Esophagus muscularis mucosa (tissue), 4 donors: ENCODE data around the gene FAM234A.

ENCODE experiments used
- EP300 ChIP-seq: sonication (generic); formaldehyde crosslinking; IDR thresholded peaks from one replicate; pipeline ENCODE4 v1.6.1; 2017; ENCODE audit warnings: antibody characterized with exemption
- POLR2A ChIP-seq: fragments of 450-650 bp; IDR thresholded peaks from one replicate; pipeline ENCODE4 v1.6.1; 2017; ENCODE audit warnings: antibody characterized with exemption, moderate library complexity, mild to moderate bottlenecking, low read depth
- POLR2AphosphoS5 ChIP-seq, 2 donors: sonication (generic); formaldehyde crosslinking; IDR thresholded peaks; one replicate each; pipeline ENCODE4 v1.6.1; 2017; ENCODE audit warnings: antibody characterized with exemption in 2 of 2
- TF ChIP-seq, protein P1 (sequence below), 3 experiments: fragments of 200-600 bp in 2 of 3; fragments of 450-650 bp in 1 of 3; sonication (generic) in 2 of 3; IDR thresholded peaks; one replicate each; pipeline ENCODE4 v1.5.1; 2017 to 2019; ENCODE audit warnings: antibody characterized with exemption in 3 of 3, mild to moderate bottlenecking in 2 of 3, moderate library complexity in 1 of 3

DNA sequence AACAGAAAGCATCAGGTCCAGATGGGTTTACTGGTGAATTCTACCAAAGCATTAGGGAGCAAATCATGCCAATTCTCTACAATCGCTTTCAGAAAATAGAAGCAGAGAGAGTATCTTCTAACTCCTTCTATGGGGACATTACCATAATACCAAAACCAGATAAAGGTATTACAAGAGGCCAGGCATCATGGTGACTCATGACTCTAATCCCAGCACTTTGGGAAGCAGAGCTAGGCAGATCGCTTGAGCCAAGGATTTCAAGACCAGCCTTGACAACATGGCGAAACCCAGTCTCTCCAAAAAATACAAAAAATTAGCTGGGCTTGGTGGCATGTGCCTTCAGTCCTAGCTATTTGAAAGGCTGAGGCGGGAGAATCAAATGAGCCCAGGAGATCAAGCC, 31.4 kb upstream of the FAM234A start:
- TF ChIP-seq, protein P1, sequence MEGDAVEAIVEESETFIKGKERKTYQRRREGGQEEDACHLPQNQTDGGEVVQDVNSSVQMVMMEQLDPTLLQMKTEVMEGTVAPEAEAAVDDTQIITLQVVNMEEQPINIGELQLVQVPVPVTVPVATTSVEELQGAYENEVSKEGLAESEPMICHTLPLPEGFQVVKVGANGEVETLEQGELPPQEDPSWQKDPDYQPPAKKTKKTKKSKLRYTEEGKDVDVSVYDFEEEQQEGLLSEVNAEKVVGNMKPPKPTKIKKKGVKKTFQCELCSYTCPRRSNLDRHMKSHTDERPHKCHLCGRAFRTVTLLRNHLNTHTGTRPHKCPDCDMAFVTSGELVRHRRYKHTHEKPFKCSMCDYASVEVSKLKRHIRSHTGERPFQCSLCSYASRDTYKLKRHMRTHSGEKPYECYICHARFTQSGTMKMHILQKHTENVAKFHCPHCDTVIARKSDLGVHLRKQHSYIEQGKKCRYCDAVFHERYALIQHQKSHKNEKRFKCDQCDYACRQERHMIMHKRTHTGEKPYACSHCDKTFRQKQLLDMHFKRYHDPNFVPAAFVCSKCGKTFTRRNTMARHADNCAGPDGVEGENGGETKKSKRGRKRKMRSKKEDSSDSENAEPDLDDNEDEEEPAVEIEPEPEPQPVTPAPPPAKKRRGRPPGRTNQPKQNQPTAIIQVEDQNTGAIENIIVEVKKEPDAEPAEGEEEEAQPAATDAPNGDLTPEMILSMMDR (IDR thresholded peaks at IDR 0.05): no peak
- TF ChIP-seq POLR2A (no peak), POLR2AphosphoS5 (IDR thresholded peaks at IDR 0.05) (no peak), EP300 (no peak)
